GM21367 (cell line): Measurements from ENCODE around the gene HTR2B.
"Not testable (repeated sequence)": the region's sequence is repeated elsewhere in the genome, so short reads cannot be mapped to it uniquely, and the experiment has no call there.

Experiments
- ATAC-seq: cut with Tn5 transposase; IDR thresholded peaks from one replicate; pipeline ENCODE4 v1.9.1; 2021; ENCODE audit not compliant: unreplicated experiment

HTR2B gene

DNA sequence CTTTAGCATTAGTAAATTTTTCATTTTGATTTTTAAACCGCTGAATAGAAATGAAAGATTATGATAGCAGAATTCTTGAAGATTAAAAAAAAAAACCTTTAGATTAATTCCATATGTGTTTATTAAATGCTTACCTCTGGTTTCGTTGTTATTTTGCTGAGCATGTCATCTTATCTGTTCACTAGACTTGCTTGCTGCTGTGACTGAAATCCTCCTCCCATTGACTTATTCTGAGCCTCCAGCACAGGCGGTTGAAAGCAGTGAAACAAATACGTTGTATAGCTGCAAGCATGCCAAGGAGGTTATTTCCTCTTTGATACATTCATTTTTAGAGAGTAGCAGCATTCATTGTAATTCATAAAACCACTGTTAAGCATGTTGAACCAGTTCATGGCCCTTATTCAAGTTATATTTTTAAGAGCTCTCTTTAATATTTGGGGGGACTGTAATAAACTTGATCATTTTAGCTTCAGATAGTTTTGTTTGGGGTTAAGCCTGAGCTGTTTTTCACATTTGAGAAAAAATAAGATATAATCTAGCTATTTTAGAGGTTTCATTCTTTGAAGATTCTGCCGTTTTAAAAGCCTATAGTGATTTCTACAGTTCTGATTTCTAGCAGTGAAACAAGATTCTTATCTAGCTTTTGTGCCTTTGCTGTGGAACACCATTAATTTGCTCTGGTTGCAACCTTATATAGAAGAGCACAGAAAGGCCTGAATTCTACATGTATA is at the start of gene HTR2B:
TSS of gene HTR2B (minus strand) at position 205 of the 731 bp plus-strand sequence. CDS start 1,278 bp downstream, outside the sequence.
- no peak for ATAC-seq

GRCh38 chr2:231174211-231174651 is 49.4 kb upstream of the HTR2B start:
- ATAC-seq: no peak

GRCh38 chr2:231172025-231172424 is 47.2 kb upstream of the HTR2B start:
- ATAC-seq: no peak

DNA sequence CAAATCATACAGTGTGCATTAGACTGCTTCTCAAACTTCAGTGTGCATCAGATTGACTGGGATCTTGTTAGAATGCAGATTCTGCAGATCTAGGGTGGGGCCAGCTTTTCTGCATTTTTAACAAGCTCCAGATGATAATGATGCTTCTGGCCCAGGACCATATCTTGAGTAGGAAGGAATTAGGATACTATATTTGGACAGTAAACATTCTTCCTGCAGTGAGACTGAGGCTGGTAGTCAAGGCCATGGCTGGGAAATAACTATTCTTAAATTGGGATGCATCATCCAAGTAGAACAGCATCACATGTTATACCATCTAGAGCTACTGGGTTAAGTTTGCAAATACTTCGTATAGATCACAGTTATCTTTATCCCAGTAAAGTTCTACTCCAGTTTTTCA is 45.2 kb upstream of the HTR2B start:
- ATAC-seq: no peak

DNA sequence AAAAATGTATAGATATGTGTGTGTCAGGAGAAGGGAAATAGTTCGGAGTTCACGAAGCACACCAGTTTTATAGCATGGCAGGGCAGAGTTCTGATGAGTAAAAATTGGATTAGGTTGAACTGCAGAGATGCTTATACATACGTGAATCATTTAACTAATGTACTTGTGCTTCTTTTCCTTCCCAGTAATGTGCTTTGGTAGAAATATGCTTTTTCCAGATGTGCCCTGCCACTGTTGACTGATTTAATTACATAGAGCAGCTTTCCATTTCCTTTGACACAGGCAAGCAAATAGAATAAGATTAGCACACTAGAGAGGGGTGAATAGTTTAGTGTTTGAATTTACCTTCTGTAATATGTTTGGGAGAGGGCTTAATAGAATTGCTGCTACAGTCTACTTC is 44.6 kb upstream of the HTR2B start:
- ATAC-seq: no peak

- no peak for ATAC-seq
These were observed 43.8 kb upstream of the HTR2B start for GRCh38 chr2:231168460-231169139.

GRCh38 chr2:231167745-231168459 is 43.1 kb upstream of the HTR2B start:
- no peak for ATAC-seq

DNA sequence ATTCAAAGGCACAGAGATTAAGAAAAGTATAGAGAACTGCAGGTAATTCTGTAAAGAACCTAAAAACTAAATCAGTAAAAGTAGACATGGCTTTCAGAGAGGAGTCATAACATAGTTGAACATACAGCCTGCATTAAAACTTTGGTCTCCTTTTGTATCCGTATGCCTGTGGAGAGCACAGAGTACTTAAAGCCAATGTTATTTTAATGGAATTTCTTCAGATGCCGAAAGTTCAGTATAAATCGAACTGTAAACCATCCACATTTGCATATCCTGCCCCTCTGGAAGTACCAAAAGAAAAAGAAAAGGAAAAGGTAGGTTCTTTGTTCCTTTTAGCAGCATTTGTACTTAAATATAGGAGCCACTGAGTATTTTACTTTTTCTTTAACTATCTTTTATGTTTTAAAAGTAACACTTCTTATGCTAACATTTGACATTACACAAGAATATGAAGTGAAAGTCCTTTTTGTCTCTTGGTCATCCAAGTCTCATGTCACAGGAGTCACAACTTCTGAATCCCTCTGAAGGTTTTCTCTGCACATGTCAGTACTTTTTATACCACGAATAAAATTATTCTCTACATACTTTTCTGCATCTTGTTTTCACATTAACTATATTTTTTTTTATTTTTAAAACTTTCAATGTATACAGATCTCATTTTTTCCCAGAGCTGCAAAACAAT is 38.7 kb upstream of the HTR2B start:
- no peak for ATAC-seq

GRCh38 chr2:231163011-231163410 is 38.2 kb upstream of the HTR2B start:
- no peak for ATAC-seq

DNA sequence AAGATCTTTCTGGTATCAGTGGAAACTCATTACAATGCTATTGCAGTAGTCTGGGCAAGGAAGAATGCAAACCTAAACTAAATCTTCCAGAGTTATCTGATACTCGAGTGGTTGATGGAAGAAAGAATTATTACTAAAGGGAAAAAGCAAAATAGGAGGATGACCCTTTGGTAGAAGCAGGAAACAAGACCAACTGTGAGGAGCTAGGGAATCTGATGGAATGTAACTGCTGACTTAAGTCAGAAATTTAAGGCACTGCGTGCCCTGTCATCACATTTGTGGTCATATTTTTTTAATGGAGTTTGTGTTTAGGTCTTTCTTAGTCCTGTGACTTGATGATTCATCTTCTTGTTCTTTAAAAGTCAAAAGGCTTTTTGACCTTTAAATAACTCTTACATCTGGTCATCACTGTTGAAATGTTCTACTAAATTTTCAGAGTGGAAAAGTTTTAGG is 37.1 kb upstream of the HTR2B start:
- ATAC-seq: no peak

DNA sequence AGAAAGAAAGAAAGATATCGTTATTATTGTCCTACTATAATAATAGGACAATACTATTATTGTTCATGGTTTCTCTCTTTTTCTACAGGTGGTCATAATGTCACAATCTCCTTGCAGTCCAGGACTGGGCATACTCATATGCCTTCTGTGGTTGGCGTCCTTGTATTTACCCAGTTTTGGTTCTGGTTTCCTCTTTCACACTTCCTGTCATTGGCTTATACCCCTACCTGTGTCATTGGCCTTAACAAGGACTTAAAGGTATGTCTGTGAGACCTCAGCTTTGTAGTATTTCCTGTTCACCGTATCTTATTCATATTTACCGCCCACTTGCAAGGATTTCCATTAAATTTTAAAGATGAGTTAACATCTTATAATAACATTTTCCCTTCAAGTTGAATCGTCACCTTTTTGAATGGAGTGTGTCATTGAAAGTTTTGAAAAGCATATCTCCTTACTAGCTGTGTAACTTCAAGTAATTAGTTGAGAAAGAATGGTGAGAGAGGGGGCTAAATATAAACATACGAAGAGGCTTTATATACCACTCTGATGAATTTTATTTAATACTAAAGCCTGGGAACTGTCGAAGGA is 36.5 kb upstream of the HTR2B start:
- ATAC-seq: no peak

GRCh38 chr2:231160701-231161100 is 35.9 kb upstream of the HTR2B start:
- ATAC-seq: no peak

DNA sequence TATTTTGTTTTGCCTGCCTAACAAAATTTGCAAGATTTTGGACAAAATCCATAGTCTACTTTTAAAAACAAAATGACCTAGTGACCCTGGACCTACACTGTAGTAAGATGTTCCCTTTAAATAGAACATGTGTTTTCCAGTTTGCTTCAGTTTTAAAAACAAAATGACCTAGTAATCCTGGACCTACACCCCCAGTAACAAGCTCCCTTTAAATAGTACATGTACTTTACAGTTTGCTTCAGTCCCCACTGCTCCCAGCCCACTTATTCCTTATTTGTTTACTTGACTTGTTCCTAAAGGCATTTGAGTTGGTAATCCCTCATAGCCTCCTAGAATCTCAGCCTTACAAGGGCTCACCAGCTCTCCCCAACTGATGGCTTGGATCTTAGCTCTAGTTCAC is 34.5 kb upstream of the HTR2B start:
- no peak for ATAC-seq

GRCh38 chr2:231152800-231153557 is 28.1 kb upstream of the HTR2B start:
- no peak for ATAC-seq

DNA sequence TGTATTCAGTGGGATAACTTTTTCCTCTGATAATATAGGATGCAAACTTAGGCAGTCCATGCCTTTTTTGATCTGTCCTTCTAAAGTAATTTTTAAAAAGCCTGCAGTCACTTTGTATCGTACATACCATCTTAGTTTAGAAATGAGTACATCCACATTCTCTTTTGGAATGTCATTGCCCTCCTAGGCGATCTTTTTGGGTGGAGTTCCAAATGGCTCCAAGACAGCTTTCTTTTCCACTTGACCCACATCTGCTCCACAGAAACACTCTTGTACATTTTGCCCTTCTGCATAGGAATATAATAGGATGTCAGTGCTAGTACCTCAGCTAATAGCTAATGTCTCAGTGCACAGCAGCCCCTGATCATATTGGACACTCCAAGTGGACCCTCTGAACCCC is 21.8 kb upstream of the HTR2B start:
- ATAC-seq: no peak

DNA sequence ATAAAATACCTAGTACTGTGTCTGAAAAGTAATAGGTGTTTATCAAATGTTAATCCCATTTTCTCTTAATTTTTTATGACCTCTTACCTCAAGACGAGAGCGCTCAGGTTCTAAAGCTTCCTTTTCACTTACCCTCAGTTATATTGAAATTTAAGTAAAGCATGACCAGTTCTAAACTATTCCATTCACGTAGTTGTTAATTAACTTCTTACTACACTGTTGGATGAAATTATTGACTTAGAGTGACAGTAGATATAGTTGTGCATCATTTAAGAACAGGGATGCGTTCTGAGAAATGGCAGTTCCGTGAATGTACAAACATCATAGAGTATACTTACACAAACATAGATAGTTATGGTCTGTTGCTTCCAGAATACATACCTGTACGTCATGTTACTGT is 20.1 kb upstream of the HTR2B start:
- ATAC-seq: no peak

DNA sequence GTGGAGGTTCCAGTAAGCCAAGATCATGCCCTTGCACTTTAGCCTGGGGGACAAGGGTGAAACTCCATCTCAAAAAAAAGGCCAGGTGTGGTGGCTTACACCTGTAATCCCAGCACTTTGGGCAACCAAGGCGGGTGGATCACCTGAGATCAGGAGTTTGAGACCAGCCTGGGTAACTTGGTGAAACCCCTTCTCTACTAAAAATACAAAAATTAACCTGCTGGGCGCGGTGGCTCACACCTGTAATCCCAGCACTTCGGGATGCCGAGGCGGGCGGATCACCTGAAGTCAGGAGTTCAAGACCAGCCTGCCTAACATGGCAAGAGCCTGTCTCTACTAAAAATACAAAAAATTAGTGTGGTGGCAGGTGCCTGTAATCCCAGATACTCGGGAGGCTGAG is 16.0 kb upstream of the HTR2B start:
- ATAC-seq: not testable (repeated sequence)

- ATAC-seq: no peak
These were observed 15.0 kb upstream of the HTR2B start for GRCh38 chr2:231139796-231140195.

DNA sequence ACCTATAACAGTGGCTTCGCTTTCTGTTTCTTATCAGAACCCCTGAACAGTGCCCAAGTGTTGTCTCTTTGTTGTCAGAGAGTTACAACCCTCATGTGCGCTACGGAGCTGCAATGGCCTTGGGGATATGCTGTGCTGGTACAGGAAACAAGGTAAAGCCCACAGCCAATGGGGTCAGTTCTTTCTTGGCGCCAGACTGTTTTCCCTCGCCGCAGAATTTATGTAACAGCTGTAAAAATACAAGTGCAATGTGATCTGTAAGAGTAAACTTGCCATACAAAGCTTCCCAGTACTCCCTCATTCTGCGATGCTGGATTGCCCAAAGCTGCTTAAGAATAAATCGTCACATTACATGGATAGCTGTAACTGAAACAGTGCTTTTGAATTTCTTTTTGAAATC is 13.9 kb upstream of the HTR2B start:
- ATAC-seq: no peak
